H1 (cell line): Measurements from ENCODE around the gene SMIM5. TPM values are rescaled to one million over a fixed set of nuclear protein-coding genes. Genes with fewer than 3 reads are reported as not detected.
A peak's percentile ranks its signal among the peaks of the same experiment; 100 is the strongest.

ENCODE experiments used
- CTCF ChIA-PET: fragments of 300-600 bp; sonication (Branson Sonifier 250); formaldehyde crosslinking; loops from one replicate; lab custom pipeline; 2021; ENCODE audit not compliant: partially characterized antibody; lab: Charles Lee
- POLR2A ChIA-PET: fragments of 300-600 bp; sonication (Branson Sonifier 250); formaldehyde crosslinking; loops from one replicate; lab custom pipeline; 2021; ENCODE audit warnings: inconsistent platforms; ENCODE audit not compliant: partially characterized antibody; lab: Charles Lee
- DNase-seq, 2 experiments: peaks; one replicate each; pipeline versions ENCODE4 v3.0.0 to v3.0.0-alpha.2; 2010 to 2022; ENCODE audit warnings: low spot score in 2 of 2, low read depth in 1 of 2, mixed read lengths in 1 of 2
- FAIRE-seq: peaks from 2 replicates; lab custom pipeline; 2011; peaks lifted over from hg19 to GRCh38; lab: Jason Lieb, UNC
- H2AFZ ChIP-seq: 2 replicates; pipeline ENCODE4 v1.8.1; 2012; ENCODE audit warnings: low read length, inconsistent platforms
- H2AK5ac ChIP-seq: 2 replicates; pipeline ENCODE4 v1.6.1; 2013; ENCODE audit warnings: low read depth, low read length
- H2BK120ac ChIP-seq: replicated peaks from 2 replicates; pipeline ENCODE3; 2013; ENCODE audit warnings: low read depth, low read length, inconsistent platforms
- H2BK12ac ChIP-seq: 2 replicates; pipeline ENCODE4 v1.6.1; 2013; ENCODE audit warnings: low read depth, low read length
- H2BK15ac ChIP-seq: 2 replicates; pipeline ENCODE4 v1.6.1; 2013; ENCODE audit warnings: low read length
- H2BK20ac ChIP-seq: 2 replicates; pipeline ENCODE4 v1.6.1; 2013; ENCODE audit warnings: low read length
- H2BK5ac ChIP-seq: 2 replicates; pipeline ENCODE4 v1.6.1; 2013; ENCODE audit warnings: low read depth, low read length
- H3K14ac ChIP-seq: 2 replicates; pipeline ENCODE4 v1.6.1; 2013; ENCODE audit warnings: inconsistent platforms; ENCODE audit not compliant: insufficient read length
- H3K18ac ChIP-seq: 2 replicates; pipeline ENCODE4 v1.6.1; 2013; ENCODE audit warnings: low read length; ENCODE audit errors: extremely low read depth
- H3K23ac ChIP-seq: 2 replicates; pipeline ENCODE4 v1.6.1; 2013; ENCODE audit warnings: inconsistent platforms; ENCODE audit not compliant: insufficient read length
- H3K23me2 ChIP-seq: 2 replicates; pipeline ENCODE4 v1.6.1; 2013; ENCODE audit warnings: low read depth, low read length
- H3K27ac ChIP-seq: 2 replicates; pipeline ENCODE4 v1.6.1; 2011; ENCODE audit warnings: low read depth, low read length, inconsistent platforms
- H3K27me3 ChIP-seq, 4 experiments: replicated peaks in 1 of 4; 1 replicate in 1 of 4; 2 replicates in 3 of 4; pipeline versions ENCODE4 v1.6.1 to v1.8.1; 2011 to 2013; ENCODE audit warnings: low read length in 3 of 4, mild to moderate bottlenecking in 3 of 4, inconsistent platforms in 2 of 4, mixed read lengths in 2 of 4, moderate library complexity in 1 of 4; ENCODE audit not compliant: control insufficient read depth in 3 of 4, insufficient read depth in 3 of 4; ENCODE audit errors: extremely low read depth in 1 of 4
- H3K36me3 ChIP-seq, 4 experiments: 2 replicates each; pipeline versions ENCODE4 v1.6.1 to v1.8.1; 2011 to 2013; ENCODE audit warnings: mild to moderate bottlenecking in 4 of 4, low read length in 3 of 4, moderate library complexity in 2 of 4, control low read depth in 1 of 4, inconsistent platforms in 1 of 4; ENCODE audit not compliant: insufficient read depth in 4 of 4, control insufficient read depth in 2 of 4
- H3K4ac ChIP-seq: replicated peaks from 2 replicates; pipeline ENCODE3; 2013; ENCODE audit warnings: low read length, low read depth, mixed read lengths, inconsistent platforms; ENCODE audit not compliant: insufficient read length
- H3K4me1 ChIP-seq, 4 experiments: replicated peaks in 1 of 4; 1 replicate in 1 of 4; 2 replicates in 3 of 4; pipeline versions ENCODE4 v1.6.1 to v1.8.1; 2011 to 2013; ENCODE audit warnings: low read length in 3 of 4, inconsistent platforms in 2 of 4, mixed read lengths in 1 of 4; ENCODE audit not compliant: insufficient read depth in 4 of 4, control insufficient read depth in 3 of 4
- H3K4me2 ChIP-seq, 2 experiments: 2 replicates each; pipeline versions ENCODE4 v1.6.1 to v1.8.1; 2011 to 2013; ENCODE audit warnings: low read depth in 2 of 2, low read length in 2 of 2, control low read depth in 1 of 2, inconsistent platforms in 1 of 2, mild to moderate bottlenecking in 1 of 2; ENCODE audit not compliant: insufficient read depth in 1 of 2
- H3K4me3 ChIP-seq, 4 experiments: fragments of 200-600, 300-600 bp in 1 of 4; sonication (generic), shearing (Covaris generic), sonication (Bioruptor Twin) in 1 of 4; 2 replicates each; pipeline versions ENCODE4 v1.5.1 to v1.8.1; 2011 to 2016; ENCODE audit warnings: low read length in 4 of 4, low read depth in 3 of 4, control low read depth in 2 of 4, inconsistent platforms in 2 of 4, mild to moderate bottlenecking in 2 of 4, mixed read lengths in 1 of 4, moderate library complexity in 1 of 4; ENCODE audit not compliant: insufficient read depth in 2 of 4; ENCODE audit errors: extremely low read depth in 1 of 4
- H3K56ac ChIP-seq: replicated peaks from 2 replicates; pipeline ENCODE3; 2013; ENCODE audit warnings: low read depth, mild to moderate bottlenecking, mixed read lengths, low read length, inconsistent platforms; ENCODE audit not compliant: insufficient read length
- H3K79me1 ChIP-seq: 2 replicates; pipeline ENCODE4 v1.6.1; 2013; ENCODE audit warnings: low read depth, low read length, control low read depth
- H3K79me2 ChIP-seq, 2 experiments: 2 replicates each; pipeline versions ENCODE4 v1.6.1 to v1.8.1; 2012 to 2013; ENCODE audit warnings: low read length in 2 of 2, mild to moderate bottlenecking in 2 of 2, inconsistent platforms in 1 of 2; ENCODE audit not compliant: insufficient read depth in 2 of 2, control insufficient read depth in 1 of 2
- H3K9ac ChIP-seq, 4 experiments: replicated peaks in 1 of 4; 1 replicate in 1 of 4; 2 replicates in 3 of 4; pipeline versions ENCODE4 v1.6.1 to v1.8.1; 2011 to 2013; ENCODE audit warnings: low read depth in 3 of 4, low read length in 3 of 4, control low read depth in 2 of 4, mild to moderate bottlenecking in 2 of 4, moderate library complexity in 2 of 4, inconsistent platforms in 1 of 4; ENCODE audit errors: extremely low read depth in 1 of 4
- H3K9me3 ChIP-seq, 2 experiments: 2 replicates each; pipeline versions ENCODE4 v1.6.1 to v1.8.1; 2012 to 2013; ENCODE audit warnings: mild to moderate bottlenecking in 2 of 2, moderate library complexity in 2 of 2, control low read depth in 1 of 2, inconsistent platforms in 1 of 2, low read depth in 1 of 2, low read length in 1 of 2, mixed read lengths in 1 of 2; ENCODE audit not compliant: insufficient read depth in 2 of 2
- H4K20me1 ChIP-seq, 2 experiments: replicated peaks in 1 of 2; 2 replicates each; pipeline versions ENCODE3 to v1.8.1; 2011 to 2013; ENCODE audit warnings: inconsistent platforms in 2 of 2, low read length in 2 of 2, mild to moderate bottlenecking in 1 of 2; ENCODE audit not compliant: insufficient read depth in 2 of 2, control insufficient read depth in 1 of 2
- H4K5ac ChIP-seq: 2 replicates; pipeline ENCODE4 v1.6.1; 2013; ENCODE audit warnings: low read length, low read depth, mixed read lengths, inconsistent platforms; ENCODE audit not compliant: insufficient read length
- H4K8ac ChIP-seq: 2 replicates; pipeline ENCODE4 v1.8.0; 2013; ENCODE audit warnings: mild to moderate bottlenecking, moderate library complexity, low read length, inconsistent platforms; ENCODE audit not compliant: insufficient read depth; ENCODE audit errors: extremely low read depth
- H4K91ac ChIP-seq: replicated peaks from 2 replicates; pipeline ENCODE3; 2013; ENCODE audit warnings: low read length, mixed read lengths, inconsistent platforms; ENCODE audit not compliant: insufficient read length
- ASH2L ChIP-seq: fragments of 200-600, 300-600 bp; sonication (generic); IDR thresholded peaks from one replicate; pipeline ENCODE4 v1.7.1; 2017; ENCODE audit warnings: low read length
- EZH2 ChIP-seq: fragments of 200-600 bp; sonication (generic); IDR thresholded peaks from 2 replicates; pipeline ENCODE4 v1.7.1; 2012; ENCODE audit warnings: low read depth, mild to moderate bottlenecking, moderate library complexity, low read length, inconsistent platforms; ENCODE audit not compliant: severe bottlenecking
- JUND ChIP-seq: IDR thresholded peaks from 2 replicates; pipeline ENCODE4 v1.6.1; 2011; ENCODE audit warnings: mild to moderate bottlenecking, improper control_type of control experiment, low read length
- KDM5A ChIP-seq: fragments of 200-600 bp; IDR thresholded peaks from 2 replicates; pipeline ENCODE4 v1.7.1; 2012; ENCODE audit warnings: mild to moderate bottlenecking, low read length, inconsistent platforms, mixed read lengths
- MAFK ChIP-seq: IDR thresholded peaks from 2 replicates; pipeline ENCODE4 v1.6.1; 2012; ENCODE audit warnings: low read depth, mild to moderate bottlenecking, improper control_type of control experiment, low read length
- POLR2AphosphoS5 ChIP-seq: IDR thresholded peaks from 2 replicates; pipeline ENCODE4 v1.6.1; 2011; ENCODE audit warnings: low read depth, low read length
- RAD21 ChIP-seq, 2 experiments: IDR thresholded peaks in 1 of 2; conservative IDR thresholded peaks in 1 of 2; 2 replicates each; pipeline ENCODE4 v1.6.1; 2011; ENCODE audit warnings: low read depth in 2 of 2, low read length in 2 of 2, improper control_type of control experiment in 1 of 2, inconsistent platforms in 1 of 2, mild to moderate bottlenecking in 1 of 2, moderate library complexity in 1 of 2
- RBBP5 ChIP-seq: IDR thresholded peaks from 2 replicates; pipeline ENCODE4 v1.7.1; 2012; ENCODE audit warnings: low read depth, mild to moderate bottlenecking, inconsistent platforms, low read length, moderate library complexity, borderline replicate concordance
- RXRA ChIP-seq: IDR thresholded peaks from 2 replicates; pipeline ENCODE4 v1.6.1; 2011; ENCODE audit warnings: low read depth, mild to moderate bottlenecking, low read length, moderate library complexity; ENCODE audit not compliant: insufficient read depth
- SP2 ChIP-seq: IDR thresholded peaks from 2 replicates; pipeline ENCODE4 v1.6.1; 2012; ENCODE audit warnings: mild to moderate bottlenecking, low read length, inconsistent platforms
- SUZ12 ChIP-seq: fragments of 200-600 bp; sonication (generic); IDR thresholded peaks from 2 replicates; pipeline ENCODE4 v1.6.1; 2012; ENCODE audit warnings: mild to moderate bottlenecking, inconsistent platforms, low read length, moderate library complexity, mixed read lengths
- TEAD4 ChIP-seq: IDR thresholded peaks from 2 replicates; pipeline ENCODE4 v1.6.1; 2012; ENCODE audit warnings: low read depth, low read length, inconsistent platforms, mixed read lengths
- WGBS, 2 experiments: shearing (Covaris generic) in 1 of 2; methylation state at CpG; one replicate each; pipeline versions ENCODE4 v1.1.6 to v1.1.7; 2013 to 2015; ENCODE audit warnings: low lambda C conversion rate in 2 of 2, mixed read lengths in 2 of 2, inconsistent platforms in 1 of 2, low coverage in 1 of 2, missing lambda C conversion rate in 1 of 2; ENCODE audit not compliant: insufficient replicate concordance in 2 of 2, insufficient coverage in 1 of 2, insufficient read length in 1 of 2; ENCODE audit errors: extremely low coverage in 1 of 2, missing lambda C conversion rate in 1 of 2; 5-methylcytosine and 5-hydroxymethylcytosine counted together
- polyA plus RNA-seq, 7 experiments: library from polyadenylated mRNA; depleted of rRNA in 3 of 7; stranded (reverse) in 5 of 7; unstranded in 2 of 7; fragments of >200 nt in 5 of 7; fragments of 200-250 nt in 2 of 7; gene quantifications; 1 replicate in 5 of 7; 2 replicates in 1 of 7; 4 replicates in 1 of 7; pipeline versions ENCODE4 v1.2.1 to v1.2.3, GENCODE V29; 2011 to 2013; ENCODE audit warnings: missing spikeins in 2 of 7, mixed read lengths in 2 of 7
- total RNA-seq: library from RNA; stranded (reverse); fragmentation: NEBNext Ultra II Directional; extraction: Animal tissue kit (Norgen Biotek cat#: 25700); gene quantifications from 2 replicates; pipeline ENCODE4 v1.2.1, GENCODE V29; 2021

SMIM5 gene
- total and polyA plus RNA-seq, 2 of the 8 experiments (the other 6 are each of a cell fraction or from before 2014, with no cell fraction given): not detected

DNA sequence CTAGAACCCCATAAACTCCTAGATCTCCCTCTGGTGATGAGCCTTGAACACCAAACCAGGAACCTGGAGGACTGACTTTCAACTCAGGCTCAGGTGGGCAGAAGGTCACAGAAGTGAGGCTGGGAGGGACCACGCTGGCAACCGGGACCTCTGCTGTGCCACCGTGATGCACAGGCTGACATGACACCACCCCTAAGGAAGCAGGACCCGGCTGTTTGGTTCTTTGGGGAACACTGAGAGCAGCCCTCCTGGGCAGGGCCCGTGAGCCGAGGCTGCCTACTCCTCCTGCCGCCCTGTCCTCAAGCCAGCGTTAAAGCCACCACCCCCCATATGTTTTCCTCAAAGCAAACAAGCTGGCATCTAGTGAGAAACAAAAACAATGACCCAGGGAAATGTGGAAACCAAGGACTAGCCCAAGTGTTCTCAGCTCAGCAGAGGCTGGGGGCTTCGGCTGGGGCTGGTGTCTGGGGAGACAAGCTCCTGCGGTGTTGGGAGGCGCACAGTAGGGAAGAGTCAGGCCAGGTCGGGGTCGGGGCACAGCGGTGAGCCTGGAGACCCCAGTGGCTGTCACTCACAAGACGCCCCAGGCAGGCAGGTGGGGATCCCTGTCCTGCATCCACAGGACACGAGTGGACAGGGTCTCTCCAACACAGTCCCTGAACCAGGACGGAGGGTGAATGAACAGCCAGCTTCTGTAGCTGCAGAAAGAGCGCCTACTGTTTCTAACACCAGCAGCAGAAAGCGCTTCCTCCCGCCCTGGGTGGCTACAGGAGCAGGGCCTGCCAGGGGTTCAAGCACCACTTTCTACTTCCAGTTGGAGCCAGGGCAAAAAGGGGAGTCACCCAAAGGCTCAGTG lies 1.7 kb downstream of the SMIM5 start:
- Histone ChIP-seq H3K23me2 (no peaks in the 10 kb centered on the region), H4K5ac (no peak overlapping the region), H3K27ac (no peak overlapping the region), H3K9me3 (no peaks in the 10 kb centered on the region), H3K4me3 (no peak overlapping the region), H4K91ac (no peak overlapping the region), H2BK120ac (no peak overlapping the region), H4K20me1 (peaks cover 5 to 20% of the 10 kb centered on the region in 2 experiments), H2BK5ac (no peak overlapping the region), H2BK15ac (no peak overlapping the region), H3K79me1 (no peaks in the 10 kb centered on the region), H3K23ac (no peak overlapping the region), H2AFZ (no peak overlapping the region), H3K9ac (no peak overlapping the region), H3K79me2 (no peaks in the 10 kb centered on the region), H3K14ac (no peak overlapping the region), H4K8ac (no peak overlapping the region), H3K36me3 (peaks cover 0 to 3% (median under 1%) of the 10 kb centered on the region in 4 experiments; a peak in 2 of 8 replicates), H2BK12ac (no peak overlapping the region), H3K27me3 (no peaks in the 10 kb centered on the region), H3K4ac (no peak overlapping the region), H3K18ac (no peak overlapping the region), H3K56ac (no peak overlapping the region), H2BK20ac (no peak overlapping the region), H3K4me2 (no peak overlapping the region; a peak in 1 of 4 replicates), H3K4me1 (peaks cover 0 to 16% (median 11%) of the 10 kb centered on the region in 4 experiments; a peak in 5 of 7 replicates), H2AK5ac (no peak overlapping the region)
- WGBS, 2 experiments: 92% methylated on average over 20 of the region's 20 CpGs; no CpG with 5 or more reads in 1 of the 2 experiments
- FAIRE-seq (no peak), DNase-seq (peak in 1 of 2 experiments; percentile 43)
- POLR2A ChIA-PET: interaction anchor here (1.1 to 3.4 kb wide), 8 partner anchors 8 to 145 kb away, joined by 3 to 19 read pairs (median 5); a partner anchor contains a TSS
- CTCF ChIA-PET: interaction anchor here (0.8 to 59.2 kb wide), 15 partner anchors 9 to 395 kb away, joined by 3 to 2200 read pairs (median 8); partner anchors contain the start of genes RECQL5, SAP30BP and SMIM5
- TF ChIP-seq MAFK: no peak
- no peak for TF ChIP-seq POLR2AphosphoS5
- TF ChIP-seq ASH2L: no peak
- TF ChIP-seq RAD21 (IDR thresholded peaks at IDR 0.05 in 1 of 2, conservative IDR thresholded peaks at IDR 0.05 in 1 of 2; ENCODE audit: low read depth in 2 of 2, low read length in 2 of 2): no peak
- TF ChIP-seq TEAD4: no peak
- no peak for TF ChIP-seq JUND
- no peak for TF ChIP-seq KDM5A
- no peak for TF ChIP-seq RXRA
- TF ChIP-seq SP2: no peak
- TF ChIP-seq SUZ12: no peak
- no peak for TF ChIP-seq EZH2
- no peak for TF ChIP-seq RBBP5
